ENCODE data around the gene NHS. TPM values are rescaled to one million over a fixed set of nuclear protein-coding genes. Genes with fewer than 3 reads are reported as not detected.

The NHS gene
- total and polyA plus RNA-seq, 2 of the 4 experiments (the other 2 are of a cell fraction): 0.36 to 0.90 TPM

DNA sequence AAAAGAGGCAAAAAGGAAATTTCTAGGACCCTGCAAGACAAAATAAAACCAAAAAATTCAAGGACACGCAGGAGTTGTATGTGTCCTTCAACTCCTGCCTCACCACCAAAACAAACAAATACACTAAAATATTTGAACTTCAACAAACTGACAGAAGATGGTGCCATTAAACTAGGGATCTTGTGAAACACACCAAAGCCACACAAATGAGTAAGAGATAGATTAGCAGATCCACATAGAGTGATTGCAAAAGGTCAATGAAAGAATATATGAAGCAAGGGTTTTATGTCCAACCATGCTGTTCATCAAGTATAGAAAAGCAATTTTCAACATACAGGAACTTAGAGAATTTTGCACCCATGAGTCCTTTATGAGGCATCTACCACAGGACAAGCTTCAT, 322.2 kb downstream of the NHS start:
- ATAC-seq (ENCODE audit: low read depth) (0 out of 2 replicates have a peak, but pooled peaks have one; percentile 27), DNase-seq (peak; percentile 15)
- BruUV-seq (replicated peaks): no TSS peak
- CTCF ChIA-PET: interaction anchor here (0.6 to 1.6 kb wide), 4 partner anchors 11 to 684 kb away, joined by 3 to 4 read pairs (median 4); no protein-coding TSS in a partner anchor
- POLR2A ChIA-PET (ENCODE audit: unreplicated experiment): no interaction called here
- Histone ChIP-seq H4K8ac (ENCODE audit: low read depth in 2 of 2, low read length in 2 of 2) (no peak overlapping the region), H2BK5ac (ENCODE audit: low read depth, low read length, poor library complexity, severe bottlenecking) (no peak overlapping the region), H3K27me3 (ENCODE audit: control insufficient read depth, insufficient read depth, low read length) (no peaks in the 10 kb centered on the region; the same call in 1 of the 2 replicates), H3K36me3 (ENCODE audit: control insufficient read depth, insufficient read depth, low read length) (no peaks in the 10 kb centered on the region), H2BK20ac (ENCODE audit: low read depth, low read length) (no peak overlapping the region), H3K4ac (ENCODE audit: low read depth, low read length) (no peak overlapping the region), H4K91ac (ENCODE audit: insufficient read depth, low read depth, low read length) (no peak overlapping the region), H2AFZ (replicated peaks; ENCODE audit: low read length, poor library complexity) (no peak overlapping the region), H3K27ac (ENCODE audit: insufficient read depth, low read length) (no peak overlapping the region), H2AK5ac (ENCODE audit: low read depth, low read length) (no peak overlapping the region), H4K5ac (ENCODE audit: low read depth, low read length) (no peak overlapping the region), H3K79me1 (ENCODE audit: low read depth in 1 of 2, low read length in 2 of 2) (no peaks in the 10 kb centered on the region), H3K14ac (replicated peaks; ENCODE audit: low read depth, low read length) (no peak overlapping the region), H2BK15ac (ENCODE audit: low read depth, low read length) (no peak overlapping the region), H3K4me1 (ENCODE audit: control insufficient read depth, insufficient read depth, low read length) (no peaks in the 10 kb centered on the region), H3K9me3 (ENCODE audit: control insufficient read depth, insufficient read depth, low read length) (no peaks in the 10 kb centered on the region), H3K4me2 (ENCODE audit: low read depth, low read length) (no peak overlapping the region), H3K18ac (ENCODE audit: low read depth, low read length) (no peak overlapping the region), H2BK120ac (ENCODE audit: low read depth, low read length) (no peak overlapping the region), H3K4me3 (ENCODE audit: insufficient read depth, low read depth, low read length) (no peak overlapping the region), H2AK9ac (replicated peaks; ENCODE audit: low read depth, low read length, poor library complexity) (no peak overlapping the region), H3K9ac (ENCODE audit: low read depth, low read length) (no peak overlapping the region), H4K20me1 (ENCODE audit: insufficient read depth, low read length) (no peaks in the 10 kb centered on the region), H3K23ac (ENCODE audit: low read depth, low read length) (no peak overlapping the region), H3K56ac (ENCODE audit: extremely low read depth, insufficient read depth, low read length) (no peak overlapping the region), H3K9me1 (ENCODE audit: insufficient read depth, low read length) (no peaks in the 10 kb centered on the region)
- dilution Hi-C loops (cut with HindIII; ENCODE audit: low sequenced_read_pairs, unreplicated experiment) (no loop called here), in situ Hi-C loops (cut with MboI; ENCODE audit: low sequenced_read_pairs) (loop anchor here (25.0 kb wide), 1 partner anchor 860 kb away; no protein-coding TSS in a partner anchor), intact Hi-C loops (cut with micrococcal nuclease) (loop anchor here (2.0 kb wide), 1 partner anchor 514 kb away; no protein-coding TSS in a partner anchor)
- WGBS, 2 experiments (ENCODE audit: extremely low coverage in 2 of 2, insufficient read length in 1 of 2): no CpG with 5 or more reads among the region's 1 CpG
- TF ChIP-seq RAD21 (IDR thresholded peaks at IDR 0.05; ENCODE audit: low read length) (peak; percentile 37), FOS (IDR thresholded peaks at IDR 0.05; ENCODE audit: low read depth, low read length) (no peak)
